ENCODE measurements around the gene KLHDC7B.
A peak's percentile ranks its signal among the peaks of the same experiment; 100 is the strongest.

The KLHDC7B gene

DNA sequence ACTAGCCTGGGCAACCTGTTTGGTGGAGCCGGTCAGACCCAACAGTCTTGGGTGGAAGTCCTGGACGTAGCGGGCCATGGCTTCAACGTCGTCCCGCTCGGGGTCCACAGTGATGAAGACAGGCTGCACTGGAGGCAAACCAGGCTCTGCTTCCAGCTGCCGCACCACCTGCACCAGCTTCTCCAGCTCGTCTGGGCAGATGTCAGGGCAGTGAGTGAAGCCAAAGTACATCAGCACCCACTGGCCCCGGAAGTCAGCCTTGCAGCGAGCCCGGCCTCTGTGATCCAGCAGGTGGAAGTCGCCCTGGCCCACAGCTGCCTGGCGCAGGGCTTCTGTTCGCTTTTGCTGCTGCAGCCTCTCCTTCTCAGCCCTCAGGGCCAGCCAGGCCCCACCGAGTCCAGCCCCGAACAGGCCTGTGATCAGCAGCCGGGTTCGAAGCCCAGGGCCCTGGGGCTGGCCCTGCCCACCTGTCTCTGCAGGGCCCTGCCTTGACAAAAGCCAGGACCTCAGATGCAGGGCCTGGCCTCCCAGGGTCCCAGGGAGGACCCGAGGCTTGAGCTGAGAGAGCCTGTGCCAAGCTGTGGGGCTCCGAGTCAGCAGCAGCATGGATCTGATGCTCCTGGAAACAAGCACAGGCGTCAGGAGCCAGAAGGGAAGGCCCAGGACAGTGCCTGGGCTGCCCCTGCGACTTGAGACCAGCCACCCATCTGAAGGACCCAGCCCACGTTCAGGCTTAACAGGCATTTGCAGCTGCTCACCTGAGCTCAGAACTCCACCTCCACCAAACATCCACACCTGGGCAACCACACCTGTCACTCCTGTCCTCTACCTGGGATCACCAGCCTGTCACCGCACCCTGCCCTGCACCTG, 21.7 kb upstream of the KLHDC7B start:
- Histone ChIP-seq H3K9ac (peak overlapping the region; percentile 88), H3K4me1 (peaks cover 36% of the 10 kb centered on the region), H3K36me3 (peaks cover 52% of the 10 kb centered on the region), H4K20me1 (peaks cover 35% of the 10 kb centered on the region), H3K4me2 (peak overlapping the region; percentile 94), H3K9me3 (no peaks in the 10 kb centered on the region), H3K27me3 (peaks cover 13% of the 10 kb centered on the region), H3K4me3 (peak overlapping the region; percentile 80), H3K27ac (no peak overlapping the region)
- no peak for TF ChIP-seq Cebpa-rat (IDR thresholded peaks at IDR 0.05)

DNA sequence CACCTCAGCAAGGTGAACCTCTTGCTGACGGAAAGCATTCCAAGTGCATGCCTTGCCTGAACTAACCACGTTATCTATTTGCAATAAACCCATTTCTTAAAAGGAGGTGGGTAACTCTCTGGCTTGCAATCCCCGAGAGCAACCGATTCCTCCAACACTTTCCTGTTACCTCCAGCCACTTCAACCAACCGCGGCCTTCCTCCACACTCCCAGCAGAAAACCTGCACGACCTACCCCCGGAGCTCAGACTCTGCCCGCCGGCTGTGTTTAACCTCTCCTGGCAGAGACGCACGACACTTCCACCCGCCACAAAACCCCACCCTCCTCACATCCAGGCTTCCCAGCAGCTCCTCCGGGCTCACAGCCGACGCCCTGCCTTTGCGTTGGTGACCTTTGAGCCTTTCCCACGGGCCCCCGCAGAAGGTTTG, 21.0 kb upstream of the KLHDC7B start:
- Histone ChIP-seq H3K27me3 (peaks cover 19% of the 10 kb centered on the region), H4K20me1 (peaks cover 36% of the 10 kb centered on the region), H3K9ac (peak overlapping the region; percentile 88), H3K36me3 (peaks cover 45% of the 10 kb centered on the region), H3K27ac (peak overlapping the region; percentile 94), H3K4me2 (peak overlapping the region; percentile 94), H3K9me3 (peaks cover 5% of the 10 kb centered on the region), H3K4me1 (peaks cover 38% of the 10 kb centered on the region), H3K4me3 (peak overlapping the region; percentile 80)
- TF ChIP-seq Cebpa-rat (IDR thresholded peaks at IDR 0.05): no peak

DNA sequence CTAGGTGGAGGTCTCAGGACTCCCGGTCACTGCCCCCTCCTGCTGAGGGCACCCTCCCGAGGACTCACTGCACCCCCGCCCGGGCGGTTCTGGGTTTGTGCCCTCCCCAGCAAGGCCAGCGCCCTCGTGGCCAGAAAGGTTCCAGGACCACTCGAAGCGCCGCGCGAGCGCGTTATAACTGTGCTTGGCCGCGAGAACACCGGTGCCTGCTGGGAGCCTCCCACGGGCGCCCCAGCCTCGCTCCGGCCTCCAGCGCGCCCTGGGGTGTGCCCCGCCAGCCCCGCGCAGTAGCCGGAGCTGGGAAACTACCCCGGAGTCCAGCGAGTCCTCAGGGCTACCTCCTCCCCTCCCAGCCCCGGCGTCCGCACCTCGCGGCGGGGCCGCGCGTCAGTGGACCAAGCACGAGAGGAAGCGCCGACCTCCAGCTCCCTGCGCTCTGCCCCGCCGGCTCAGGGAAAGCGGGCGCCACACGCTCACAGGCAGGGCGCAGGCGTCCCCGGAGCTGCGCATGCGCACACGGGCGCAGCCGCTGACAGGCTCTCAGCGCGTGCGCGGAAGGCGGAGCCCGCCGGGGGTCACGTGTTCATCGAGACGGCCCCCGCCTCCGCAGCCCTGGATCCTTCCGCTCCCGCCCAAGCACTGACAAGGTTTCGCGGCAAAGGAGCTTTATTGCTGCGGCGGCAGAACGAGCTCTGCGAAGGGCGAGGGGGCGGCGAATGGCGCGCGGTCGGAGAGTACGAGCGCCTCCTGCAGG, 20.4 kb upstream of the KLHDC7B start, which contains the start of gene SCO2:
TSS of gene SCO2 (minus strand) at position 495 of the 754 bp plus-strand sequence. CDS start 1,187 bp downstream, outside the sequence.
- Histone ChIP-seq H4K20me1 (peaks cover 42% of the 10 kb centered on the region), H3K36me3 (peaks cover 39% of the 10 kb centered on the region), H3K27me3 (peaks cover 25% of the 10 kb centered on the region), H3K4me2 (peak within 1 kb of the TSS; percentile 94), H3K27ac (peak within 1 kb of the TSS; percentile 94), H3K9me3 (peaks cover 11% of the 10 kb centered on the region), H3K4me3 (peak within 1 kb of the TSS; percentile 80), H3K9ac (peak within 1 kb of the TSS; percentile 88), H3K4me1 (peaks cover 44% of the 10 kb centered on the region)
- no peak for TF ChIP-seq Cebpa-rat (IDR thresholded peaks at IDR 0.05)

DNA sequence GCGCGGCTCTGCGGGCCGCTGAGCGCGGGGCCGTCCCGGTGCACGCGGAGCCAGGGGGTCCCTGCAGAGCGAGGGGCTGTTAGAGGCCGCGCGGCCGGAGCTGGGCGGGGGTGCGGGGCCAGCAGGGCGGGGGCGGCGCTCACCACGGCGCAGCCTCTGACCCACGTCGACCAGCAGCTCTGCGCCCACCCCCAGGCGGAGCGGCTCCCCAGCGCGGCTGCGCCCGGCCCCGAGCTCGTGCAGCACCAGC, 19.9 kb upstream of the KLHDC7B start:
- H3K36me3 ChIP-seq: peaks cover 34% of the 10 kb centered on the region
- no peak for TF ChIP-seq Cebpa-rat (IDR thresholded peaks at IDR 0.05)
- H3K27ac ChIP-seq: peak overlapping the region; percentile 94
- peaks cover 49% of the 10 kb centered on the region for H3K4me1 ChIP-seq
- H4K20me1 ChIP-seq: peaks cover 47% of the 10 kb centered on the region
- H3K4me2 ChIP-seq: peak overlapping the region; percentile 94
- peaks cover 16% of the 10 kb centered on the region for H3K9me3 ChIP-seq
- peaks cover 30% of the 10 kb centered on the region for H3K27me3 ChIP-seq
- H3K4me3 ChIP-seq: peak overlapping the region; percentile 80
- H3K9ac ChIP-seq: peak overlapping the region; percentile 88

DNA sequence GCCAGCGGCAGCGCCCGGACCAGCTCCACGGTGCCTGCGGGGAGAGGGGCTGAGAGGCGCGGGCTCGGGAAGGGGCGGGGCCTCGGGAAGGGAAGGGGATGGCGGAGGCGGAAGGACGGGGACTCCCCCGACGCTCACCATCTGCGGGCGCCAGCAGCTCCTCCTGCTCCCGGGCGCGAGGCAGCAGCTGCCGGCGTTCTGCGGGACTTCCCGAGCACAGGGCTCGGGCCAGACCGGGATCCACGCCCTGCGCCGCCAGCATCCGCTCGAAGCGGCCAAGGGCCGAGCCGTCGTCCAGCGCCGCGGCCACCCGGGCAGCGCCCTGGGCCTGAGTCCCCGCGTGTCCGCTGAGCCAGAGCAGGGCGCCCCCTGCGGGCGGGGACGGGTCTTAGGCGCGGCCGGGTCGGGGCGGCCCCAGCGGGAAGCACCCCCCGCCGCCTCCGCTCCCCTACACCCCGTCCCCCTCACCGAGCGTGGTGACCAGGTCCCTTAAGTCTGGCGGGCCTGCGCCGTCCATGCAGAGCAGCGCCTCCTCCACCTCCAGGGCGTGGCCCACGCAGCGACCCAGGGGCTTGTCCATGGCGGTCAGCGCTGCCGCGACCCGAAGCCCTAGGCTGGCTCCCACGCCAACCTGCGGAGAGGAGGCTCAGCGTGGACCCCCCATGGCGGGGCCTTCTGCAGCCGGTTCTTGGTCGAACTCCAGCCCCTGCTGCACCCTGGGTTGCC, 19.4 kb upstream of the KLHDC7B start:
- Histone ChIP-seq H3K9ac (peak overlapping the region; percentile 88), H3K27ac (peak overlapping the region; percentile 94), H4K20me1 (peaks cover 52% of the 10 kb centered on the region), H3K9me3 (peaks cover 18% of the 10 kb centered on the region), H3K4me3 (peak overlapping the region; percentile 80), H3K4me1 (peaks cover 54% of the 10 kb centered on the region), H3K4me2 (peak overlapping the region; percentile 94), H3K27me3 (peaks cover 35% of the 10 kb centered on the region), H3K36me3 (peaks cover 29% of the 10 kb centered on the region)
- no peak for TF ChIP-seq Cebpa-rat (IDR thresholded peaks at IDR 0.05)

DNA sequence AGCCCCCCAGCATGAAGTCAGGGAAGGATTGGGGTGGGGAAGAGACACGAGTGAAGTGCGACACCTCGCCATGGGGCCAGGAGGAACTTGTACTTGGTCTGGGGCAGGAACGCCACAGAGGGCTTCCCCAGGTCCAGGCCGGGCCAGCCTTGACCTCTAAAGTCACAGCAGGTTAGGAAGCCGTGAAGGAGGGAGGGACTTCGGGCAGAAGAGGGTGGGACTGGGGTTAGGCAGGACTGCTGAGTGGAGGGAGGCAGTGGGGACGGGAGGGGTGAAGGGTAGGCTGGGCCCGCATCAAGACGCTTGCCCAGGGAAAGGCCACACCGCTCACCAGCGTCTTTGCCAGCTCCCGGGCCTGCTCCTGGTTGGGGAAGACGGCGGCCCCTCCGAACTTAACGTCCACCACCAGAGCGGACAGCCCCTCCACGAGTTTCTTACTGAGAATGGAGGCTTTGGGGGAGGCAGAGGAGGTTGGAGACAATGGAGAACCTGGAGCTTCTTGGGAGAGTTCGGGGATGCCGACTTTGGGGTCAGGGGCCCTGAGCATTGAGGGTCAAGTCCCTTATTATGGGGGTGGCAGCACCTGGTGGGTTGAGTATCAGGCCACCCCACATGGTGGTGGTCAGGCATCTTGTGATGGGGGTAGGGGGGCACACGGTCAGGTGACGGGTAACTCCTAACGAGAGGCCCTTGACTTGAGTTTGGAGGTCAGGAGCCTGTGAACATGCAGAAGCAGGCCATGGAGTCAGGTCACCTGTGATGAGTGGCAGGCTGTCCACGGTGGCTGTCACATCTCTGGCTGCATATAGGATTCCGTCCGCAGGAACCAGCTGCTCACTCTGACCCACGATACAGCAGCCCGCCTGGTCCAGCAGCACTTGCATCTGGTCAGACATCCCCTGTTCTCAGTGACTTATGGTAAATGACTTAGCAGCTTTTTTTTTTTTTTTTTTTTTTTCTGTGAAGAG, 18.6 kb upstream of the KLHDC7B start:
- H4K20me1 ChIP-seq: peaks cover 60% of the 10 kb centered on the region
- H3K36me3 ChIP-seq: peaks cover 21% of the 10 kb centered on the region
- H3K27ac ChIP-seq: peak overlapping the region; percentile 94
- peaks cover 44% of the 10 kb centered on the region for H3K27me3 ChIP-seq
- H3K9ac ChIP-seq: peak overlapping the region; percentile 88
- H3K4me3 ChIP-seq: peak overlapping the region; percentile 80
- peaks cover 57% of the 10 kb centered on the region for H3K4me1 ChIP-seq
- peaks cover 18% of the 10 kb centered on the region for H3K9me3 ChIP-seq
- TF ChIP-seq Cebpa-rat (IDR thresholded peaks at IDR 0.05): no peak
- H3K4me2 ChIP-seq: peak overlapping the region; percentile 94

DNA sequence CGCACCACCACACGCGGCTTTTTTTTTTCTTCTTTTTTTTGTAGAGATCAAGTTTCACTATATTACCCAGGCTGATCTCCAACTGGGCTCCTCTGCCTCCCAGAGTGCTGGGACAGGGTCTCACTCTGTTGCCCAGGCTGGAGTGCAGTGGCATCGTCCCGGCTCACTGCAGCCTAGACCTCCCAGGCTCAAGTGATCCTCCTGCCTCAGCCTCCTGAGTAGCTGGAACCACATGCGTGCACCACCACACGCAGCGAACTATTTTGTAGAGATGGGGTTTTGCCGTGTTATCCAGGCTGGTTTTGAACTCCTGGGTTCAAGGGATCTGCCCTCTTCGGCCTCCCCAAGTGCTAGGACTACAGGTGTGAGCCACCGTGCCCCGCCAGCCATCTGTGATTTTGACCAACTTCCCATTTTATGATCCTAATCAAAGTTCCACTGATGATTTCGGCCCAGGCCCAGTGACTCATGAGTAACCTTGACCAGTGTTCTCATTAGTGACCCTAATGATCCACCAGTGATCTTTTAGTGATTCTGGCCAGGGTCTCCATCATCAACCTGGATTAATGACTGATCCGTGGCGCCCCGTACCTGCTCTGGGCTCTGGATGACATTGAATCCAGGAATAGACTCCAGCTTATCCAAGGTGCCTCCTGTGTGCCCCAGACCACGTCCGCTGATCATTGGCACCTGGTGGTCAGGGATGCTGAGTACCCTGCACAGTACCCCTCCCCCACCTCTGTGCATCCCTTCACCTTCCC, 17.6 kb upstream of the KLHDC7B start:
- Histone ChIP-seq H3K9ac (no peak overlapping the region), H3K9me3 (peaks cover 18% of the 10 kb centered on the region), H3K4me3 (no peak overlapping the region), H3K36me3 (peaks cover 11% of the 10 kb centered on the region), H3K4me1 (peaks cover 57% of the 10 kb centered on the region), H3K27ac (no peak overlapping the region), H3K4me2 (peak overlapping the region; percentile 28), H3K27me3 (peaks cover 53% of the 10 kb centered on the region), H4K20me1 (peaks cover 57% of the 10 kb centered on the region)
- no peak for TF ChIP-seq Cebpa-rat (IDR thresholded peaks at IDR 0.05)

DNA sequence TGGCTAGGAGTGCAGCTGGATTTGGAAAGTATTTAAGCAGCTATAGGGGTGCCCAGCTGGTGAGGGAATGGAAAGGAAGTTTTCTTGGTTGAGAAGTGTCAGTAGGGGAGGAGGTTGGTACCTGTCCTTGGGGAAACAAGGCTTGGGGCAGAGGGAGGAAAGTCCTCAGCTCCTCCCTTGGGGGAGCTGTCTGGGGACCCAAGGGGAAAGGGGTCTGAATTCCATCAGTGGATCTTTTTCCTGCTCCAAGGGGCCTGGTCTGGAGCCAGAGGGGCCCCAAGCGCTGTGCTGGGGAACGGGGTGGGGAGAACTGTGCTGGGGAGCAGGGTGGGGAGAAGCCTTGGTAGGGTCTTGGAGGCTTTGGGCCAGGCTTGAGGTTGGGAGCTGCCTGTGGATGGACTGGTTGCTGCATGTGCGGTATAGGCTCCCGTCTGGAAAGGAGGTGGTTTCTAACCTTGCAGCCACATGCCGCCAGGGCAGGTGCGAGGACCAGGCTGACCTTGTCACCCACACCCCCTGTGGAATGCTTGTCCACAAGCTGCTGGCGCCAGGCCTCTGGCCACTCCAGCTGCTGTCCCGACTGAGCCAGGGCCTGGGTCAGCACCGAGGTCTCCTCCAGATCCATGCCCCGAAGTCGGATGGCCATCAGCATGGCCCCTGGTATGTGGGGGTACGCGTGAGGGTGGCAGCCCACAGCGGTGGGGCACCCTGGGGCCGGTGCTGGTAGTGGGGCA, 16.9 kb upstream of the KLHDC7B start:
- Histone ChIP-seq H4K20me1 (peaks cover 50% of the 10 kb centered on the region), H3K9me3 (peaks cover 18% of the 10 kb centered on the region), H3K9ac (no peak overlapping the region), H3K4me3 (no peak overlapping the region), H3K4me1 (peaks cover 55% of the 10 kb centered on the region), H3K4me2 (peak overlapping the region; percentile 28), H3K27me3 (peaks cover 61% of the 10 kb centered on the region), H3K36me3 (peaks cover 4% of the 10 kb centered on the region), H3K27ac (no peak overlapping the region)
- no peak for TF ChIP-seq Cebpa-rat (IDR thresholded peaks at IDR 0.05)
